Measurements from ENCODE around the gene NBPF8.
"Not testable (repeated sequence)": the region's sequence is repeated elsewhere in the genome, so short reads cannot be mapped to it uniquely, and the experiment has no call there.

DNA sequence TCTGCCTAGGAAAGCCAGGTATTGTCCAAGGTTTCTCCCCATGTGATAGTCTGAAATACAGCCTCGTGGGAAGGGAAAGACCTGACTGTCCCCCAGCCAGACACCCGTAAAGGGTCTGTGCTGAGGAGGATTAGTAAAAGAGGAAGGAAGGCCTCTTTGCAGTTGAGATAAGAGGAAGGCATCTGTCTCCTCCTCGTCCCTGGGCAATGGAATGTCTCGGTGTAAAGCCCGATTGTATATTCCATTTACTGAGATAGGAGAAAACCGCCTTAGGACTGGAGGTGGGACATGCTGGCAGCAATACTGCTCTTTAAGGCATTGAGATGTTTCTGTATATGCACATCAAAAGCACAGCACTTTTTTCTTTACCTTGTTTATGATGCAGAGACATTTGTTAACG lies 10.2 kb downstream of the NBPF8 start:
- TF ChIP-seq, protein P1, sequence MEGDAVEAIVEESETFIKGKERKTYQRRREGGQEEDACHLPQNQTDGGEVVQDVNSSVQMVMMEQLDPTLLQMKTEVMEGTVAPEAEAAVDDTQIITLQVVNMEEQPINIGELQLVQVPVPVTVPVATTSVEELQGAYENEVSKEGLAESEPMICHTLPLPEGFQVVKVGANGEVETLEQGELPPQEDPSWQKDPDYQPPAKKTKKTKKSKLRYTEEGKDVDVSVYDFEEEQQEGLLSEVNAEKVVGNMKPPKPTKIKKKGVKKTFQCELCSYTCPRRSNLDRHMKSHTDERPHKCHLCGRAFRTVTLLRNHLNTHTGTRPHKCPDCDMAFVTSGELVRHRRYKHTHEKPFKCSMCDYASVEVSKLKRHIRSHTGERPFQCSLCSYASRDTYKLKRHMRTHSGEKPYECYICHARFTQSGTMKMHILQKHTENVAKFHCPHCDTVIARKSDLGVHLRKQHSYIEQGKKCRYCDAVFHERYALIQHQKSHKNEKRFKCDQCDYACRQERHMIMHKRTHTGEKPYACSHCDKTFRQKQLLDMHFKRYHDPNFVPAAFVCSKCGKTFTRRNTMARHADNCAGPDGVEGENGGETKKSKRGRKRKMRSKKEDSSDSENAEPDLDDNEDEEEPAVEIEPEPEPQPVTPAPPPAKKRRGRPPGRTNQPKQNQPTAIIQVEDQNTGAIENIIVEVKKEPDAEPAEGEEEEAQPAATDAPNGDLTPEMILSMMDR (IDR thresholded peaks at IDR 0.05; ENCODE audit: low read depth, low read length, poor library complexity, severe bottlenecking), result not testable (repeated sequence)
- TF ChIP-seq EZH2phosphoT487 (IDR thresholded peaks at IDR 0.05; ENCODE audit: borderline replicate concordance, low read length), result not testable (repeated sequence)

Measured in DOHH2 (cell line).